ENCODE data around the gene PRKCA.

- TF ChIP-seq CTCF (conservative IDR thresholded peaks at IDR 0.05; ENCODE audit: low read depth, low read length) (no peak), EZH2 (IDR thresholded peaks at IDR 0.05; ENCODE audit: low read length, unreplicated experiment) (no peak)
These were observed 435.9 kb downstream of the PRKCA start for GRCh38 chr17:66738301-66738700.
